ENCODE data around the gene SLC37A1. TPM values are rescaled to one million over a fixed set of nuclear protein-coding genes. Genes with fewer than 3 reads are reported as not detected.
"Not testable (repeated sequence)": the region's sequence is repeated elsewhere in the genome, so short reads cannot be mapped to it uniquely, and the experiment has no call there.

The SLC37A1 gene
- total RNA-seq, 2 donors from 2014 or later = 27.5 to 37.6 TPM

DNA sequence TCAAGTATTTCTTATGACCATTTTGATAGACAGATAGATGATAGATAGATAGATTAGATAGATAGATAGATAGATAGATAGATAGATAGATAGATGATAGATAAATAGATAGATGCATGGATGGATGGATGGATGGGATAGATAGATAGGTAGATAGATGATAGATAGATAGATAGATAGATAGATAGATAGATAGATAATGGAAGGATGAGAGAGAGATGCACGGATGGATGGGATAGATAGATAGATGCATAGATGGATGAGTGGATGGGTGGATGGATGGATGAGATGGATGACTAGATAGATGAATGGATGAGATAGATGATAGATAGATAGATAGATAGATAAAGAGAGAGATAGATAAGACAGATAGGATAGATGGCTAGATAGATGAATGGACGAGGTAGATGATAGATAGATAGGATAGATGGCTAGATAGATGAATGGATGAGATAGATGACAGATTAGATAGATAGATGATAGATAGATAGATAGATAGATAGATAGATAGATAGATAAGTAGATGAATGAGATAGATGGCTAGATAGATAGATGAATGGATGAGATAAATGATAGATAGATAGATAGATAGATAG, 114.9 kb downstream of the SLC37A1 start:
- not testable (repeated sequence) for H3K27ac Mint-ChIP-seq; H3K27me3 Mint-ChIP-seq (ENCODE audit: low read depth); H3K36me3 Mint-ChIP-seq (ENCODE audit: insufficient read depth in 2 of 2); H3K4me1 Mint-ChIP-seq (ENCODE audit: low read depth); H3K9me3 Mint-ChIP-seq; ATAC-seq (replicated peaks in 1 of 2); H3K4me3 Mint-ChIP-seq; DNase-seq

DNA sequence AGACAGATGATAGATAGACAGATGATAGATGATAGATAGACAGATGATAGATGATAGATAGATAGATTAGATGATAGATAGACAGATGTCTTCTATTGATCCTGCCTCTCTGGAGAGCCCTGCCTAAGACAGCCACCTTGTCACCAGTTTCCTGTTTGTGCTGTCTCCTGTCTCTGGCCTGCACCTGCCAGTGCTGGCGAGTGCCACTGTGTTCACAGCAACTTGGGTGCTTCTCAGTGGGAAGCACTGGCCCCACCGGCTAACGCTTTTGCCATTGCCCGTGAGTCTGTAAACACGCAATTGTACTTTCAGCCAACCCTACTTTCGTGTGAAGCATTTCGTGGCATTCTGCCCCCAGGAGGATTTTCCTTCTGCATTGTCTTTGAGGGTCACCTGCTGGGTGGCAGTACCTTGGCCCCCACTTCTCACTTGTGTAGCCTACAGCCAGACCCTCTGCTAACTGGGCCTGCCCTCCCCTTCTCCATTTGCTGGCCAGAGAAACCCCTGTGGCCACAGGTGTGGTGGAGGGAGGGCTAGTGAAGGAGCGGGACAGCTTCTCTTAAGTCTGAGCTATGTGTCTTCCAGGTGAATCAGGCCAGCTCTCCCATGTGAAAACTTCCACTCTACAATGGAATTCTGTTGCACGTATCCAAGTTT, 116.4 kb downstream of the SLC37A1 start:
- ATAC-seq (replicated peaks in 1 of 2) (no peak), DNase-seq (no peak)
- no peak overlapping the region for H3K27ac Mint-ChIP-seq
- no peaks in the 10 kb centered on the region for H3K9me3 Mint-ChIP-seq
- no peaks in the 10 kb centered on the region for H3K36me3 Mint-ChIP-seq (ENCODE audit: insufficient read depth in 2 of 2)
- H3K4me3 Mint-ChIP-seq = no peak overlapping the region
- H3K4me1 Mint-ChIP-seq (ENCODE audit: low read depth) = no peaks in the 10 kb centered on the region
- H3K27me3 Mint-ChIP-seq (ENCODE audit: low read depth) = no peaks in the 10 kb centered on the region

DNA sequence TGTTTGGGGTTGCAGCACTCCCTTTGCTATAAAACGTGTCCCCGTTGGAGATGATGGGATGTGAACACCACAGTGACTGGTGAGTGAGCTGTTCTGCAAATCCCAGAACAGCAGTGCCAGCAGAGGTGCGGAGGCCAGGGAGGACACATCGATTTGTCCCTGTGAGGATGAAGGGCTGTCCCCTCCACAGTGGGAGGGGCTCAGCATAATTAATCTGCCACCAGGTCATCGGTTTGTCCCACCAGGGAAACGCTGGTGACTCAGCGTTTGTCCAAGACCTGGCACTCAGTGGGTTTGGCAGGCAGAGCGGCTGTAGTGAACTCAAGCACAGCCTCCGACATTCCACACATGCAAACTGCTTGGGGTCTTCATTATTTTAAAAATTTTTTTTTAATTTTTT, 117.0 kb downstream of the SLC37A1 start:
- Mint-ChIP-seq H3K9me3 (no peaks in the 10 kb centered on the region), H3K36me3 (ENCODE audit: insufficient read depth in 2 of 2) (no peaks in the 10 kb centered on the region), H3K27ac (no peak overlapping the region), H3K4me1 (ENCODE audit: low read depth) (no peaks in the 10 kb centered on the region), H3K27me3 (ENCODE audit: low read depth) (no peaks in the 10 kb centered on the region), H3K4me3 (no peak overlapping the region)
- DNase-seq = no peak
- ATAC-seq (replicated peaks in 1 of 2) = no peak

Other genes starting within 250 kb of the SLC37A1 start
- not detected for gene TFF3, start 198.4 kb upstream of the SLC37A1 start, total RNA-seq
- not detected for gene TFF2, start 162.9 kb upstream of the SLC37A1 start, total RNA-seq
- gene TFF1, start 147.3 kb upstream of the SLC37A1 start, total RNA-seq = 1 to 10 TPM in 1 of 2 donors, under 1 TPM in 1; 0.97 to 1.7 TPM
- 10 to 100 TPM; 57.1 to 91.9 TPM for gene TMPRSS3, start 117.8 kb upstream of the SLC37A1 start, total RNA-seq
- 10 to 100 TPM; 54.5 to 57.4 TPM for gene UBASH3A, start 110.0 kb upstream of the SLC37A1 start, total RNA-seq
- gene RSPH1, start 17.6 kb upstream of the SLC37A1 start, total RNA-seq = under 1 TPM; 0.19 to 0.36 TPM
- gene PDE9A, start 139.8 kb downstream of the SLC37A1 start, total RNA-seq = 10 to 100 TPM; 11.8 to 19.3 TPM

Measured in activated T-cell treated with anti-CD3 and anti-CD28 coated beads, Interleukin-2, amount 50 U/mL, for 72 hours (primary cell).